Transverse colon (tissue), 4 donors: ENCODE measurements around the gene ZDHHC7.

Experiments used
- POLR2AphosphoS5 ChIP-seq, 3 donors: sonication (generic); formaldehyde crosslinking; IDR thresholded peaks; one replicate each; pipeline ENCODE4 v1.6.1; 2016; ENCODE audit warnings: antibody characterized with exemption in 3 of 3
- TF ChIP-seq, protein P1 (sequence below), 5 experiments: fragments of 200-600 bp in 3 of 5; fragments of 450-650 bp in 2 of 5; sonication (generic) in 3 of 5; IDR thresholded peaks; 1 replicate in 2 of 5; 2 replicates in 3 of 5; pipeline ENCODE4 v1.5.1; 2016 to 2017; ENCODE audit warnings: antibody characterized with exemption in 5 of 5, inconsistent platforms in 3 of 5, mild to moderate bottlenecking in 2 of 5, moderate library complexity in 1 of 5

DNA sequence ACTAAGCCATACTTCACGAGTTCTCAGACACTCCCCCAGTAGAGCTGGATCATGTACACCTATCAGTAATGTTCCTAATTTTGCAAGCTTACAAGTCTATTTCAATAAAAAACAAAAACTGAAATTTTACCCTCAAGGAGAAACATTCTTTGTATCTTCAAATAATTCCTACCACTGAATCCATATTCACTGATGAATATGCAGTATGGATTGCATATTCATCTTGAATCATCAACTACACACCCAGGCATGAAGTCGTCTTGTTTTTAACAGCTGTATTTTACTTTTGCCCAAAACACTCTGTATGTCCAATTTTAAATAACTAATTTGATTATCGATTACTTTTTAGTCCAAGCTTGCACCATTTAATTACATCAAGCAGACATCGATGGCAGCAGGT lies 31.8 kb downstream of the ZDHHC7 start:
- no peak for TF ChIP-seq POLR2AphosphoS5 (IDR thresholded peaks at IDR 0.05)
- TF ChIP-seq, protein P1, sequence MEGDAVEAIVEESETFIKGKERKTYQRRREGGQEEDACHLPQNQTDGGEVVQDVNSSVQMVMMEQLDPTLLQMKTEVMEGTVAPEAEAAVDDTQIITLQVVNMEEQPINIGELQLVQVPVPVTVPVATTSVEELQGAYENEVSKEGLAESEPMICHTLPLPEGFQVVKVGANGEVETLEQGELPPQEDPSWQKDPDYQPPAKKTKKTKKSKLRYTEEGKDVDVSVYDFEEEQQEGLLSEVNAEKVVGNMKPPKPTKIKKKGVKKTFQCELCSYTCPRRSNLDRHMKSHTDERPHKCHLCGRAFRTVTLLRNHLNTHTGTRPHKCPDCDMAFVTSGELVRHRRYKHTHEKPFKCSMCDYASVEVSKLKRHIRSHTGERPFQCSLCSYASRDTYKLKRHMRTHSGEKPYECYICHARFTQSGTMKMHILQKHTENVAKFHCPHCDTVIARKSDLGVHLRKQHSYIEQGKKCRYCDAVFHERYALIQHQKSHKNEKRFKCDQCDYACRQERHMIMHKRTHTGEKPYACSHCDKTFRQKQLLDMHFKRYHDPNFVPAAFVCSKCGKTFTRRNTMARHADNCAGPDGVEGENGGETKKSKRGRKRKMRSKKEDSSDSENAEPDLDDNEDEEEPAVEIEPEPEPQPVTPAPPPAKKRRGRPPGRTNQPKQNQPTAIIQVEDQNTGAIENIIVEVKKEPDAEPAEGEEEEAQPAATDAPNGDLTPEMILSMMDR (IDR thresholded peaks at IDR 0.05), result no peak
